NOMO-1 (cell line): Measurements from ENCODE around the gene CSRP3.
"Not testable (repeated sequence)": the region's sequence is repeated elsewhere in the genome, so short reads cannot be mapped to it uniquely, and the experiment has no call there.

Source experiments
- DNase-seq, 2 experiments: peaks; one replicate each; lab custom pipeline; 2025; ENCODE audit not compliant: unreplicated experiment in 2 of 2; lab: John Stamatoyannopoulos, UW

CSRP3 gene

DNA sequence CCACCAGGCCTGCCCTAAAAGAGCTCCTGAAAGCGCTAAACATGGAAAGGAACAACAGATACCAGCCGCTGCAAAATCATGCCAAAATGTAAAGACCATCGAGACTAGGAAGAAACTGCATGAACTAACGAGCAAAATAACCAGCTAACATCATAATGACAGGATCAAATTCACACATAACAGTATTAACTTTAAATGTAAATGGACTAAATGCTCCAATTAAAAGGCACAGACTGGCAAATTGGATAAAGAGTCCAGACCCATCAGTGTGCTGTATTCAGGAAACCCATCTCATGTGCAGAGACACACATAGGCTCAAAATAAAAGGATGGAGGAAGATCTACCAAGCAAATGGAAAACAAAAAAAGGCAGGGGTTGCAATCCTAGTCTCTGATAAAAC is 64.9 kb downstream of the CSRP3 start:
- DNase-seq = not testable (repeated sequence)

- DNase-seq = no peak
Measured at GRCh38 chr11:19134004-19134403, 67.8 kb downstream of the CSRP3 start.
